ENCODE results near the gene RBCK1.
"Not testable (repeated sequence)": the region's sequence is repeated elsewhere in the genome, so short reads cannot be mapped to it uniquely, and the experiment has no call there.

RBCK1 gene

DNA sequence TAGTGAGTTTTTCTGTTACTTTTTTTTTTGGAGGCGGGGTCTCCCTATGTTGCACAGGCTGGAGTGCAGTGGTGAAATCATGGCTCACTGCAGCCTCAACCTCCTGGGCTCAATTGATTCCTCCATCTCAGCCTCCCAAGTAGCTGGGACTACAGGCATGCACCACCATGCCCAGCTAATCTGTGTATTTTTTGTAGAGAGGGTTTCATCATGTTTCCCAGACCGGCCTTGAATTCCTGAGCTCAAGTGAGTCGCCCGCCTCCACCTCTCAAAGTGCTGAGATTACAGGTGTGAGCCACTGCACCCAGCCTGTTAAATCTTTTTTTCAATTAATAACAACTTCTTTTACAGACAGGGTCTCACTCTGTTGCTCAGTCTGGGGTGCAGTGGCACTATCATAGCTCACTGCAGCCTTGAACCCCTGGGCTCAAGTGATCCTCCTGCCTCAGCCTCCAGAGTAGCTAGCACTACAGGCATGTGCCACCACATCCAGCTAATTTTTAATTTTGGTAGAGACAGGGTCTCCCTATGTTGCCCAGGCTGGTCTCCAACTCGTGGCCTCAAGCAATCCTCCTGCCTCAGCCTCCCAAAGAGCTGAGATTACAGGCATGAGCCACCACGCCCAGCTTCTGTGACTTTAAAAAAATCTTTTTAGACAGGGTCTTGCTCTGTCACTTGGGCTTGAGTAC lies 68.6 kb downstream of the RBCK1 start:
- H3K36me3 ChIP-seq (ENCODE audit: insufficient read depth, low read depth, low read length): peaks cover 60% of the 10 kb centered on the region
- not testable (repeated sequence) for H3K27ac ChIP-seq (ENCODE audit: low read length)
- peaks cover 15% of the 10 kb centered on the region; the same call in 1 of the 2 replicates for H3K9me3 ChIP-seq (ENCODE audit: insufficient read depth, low read depth, low read length)

DNA sequence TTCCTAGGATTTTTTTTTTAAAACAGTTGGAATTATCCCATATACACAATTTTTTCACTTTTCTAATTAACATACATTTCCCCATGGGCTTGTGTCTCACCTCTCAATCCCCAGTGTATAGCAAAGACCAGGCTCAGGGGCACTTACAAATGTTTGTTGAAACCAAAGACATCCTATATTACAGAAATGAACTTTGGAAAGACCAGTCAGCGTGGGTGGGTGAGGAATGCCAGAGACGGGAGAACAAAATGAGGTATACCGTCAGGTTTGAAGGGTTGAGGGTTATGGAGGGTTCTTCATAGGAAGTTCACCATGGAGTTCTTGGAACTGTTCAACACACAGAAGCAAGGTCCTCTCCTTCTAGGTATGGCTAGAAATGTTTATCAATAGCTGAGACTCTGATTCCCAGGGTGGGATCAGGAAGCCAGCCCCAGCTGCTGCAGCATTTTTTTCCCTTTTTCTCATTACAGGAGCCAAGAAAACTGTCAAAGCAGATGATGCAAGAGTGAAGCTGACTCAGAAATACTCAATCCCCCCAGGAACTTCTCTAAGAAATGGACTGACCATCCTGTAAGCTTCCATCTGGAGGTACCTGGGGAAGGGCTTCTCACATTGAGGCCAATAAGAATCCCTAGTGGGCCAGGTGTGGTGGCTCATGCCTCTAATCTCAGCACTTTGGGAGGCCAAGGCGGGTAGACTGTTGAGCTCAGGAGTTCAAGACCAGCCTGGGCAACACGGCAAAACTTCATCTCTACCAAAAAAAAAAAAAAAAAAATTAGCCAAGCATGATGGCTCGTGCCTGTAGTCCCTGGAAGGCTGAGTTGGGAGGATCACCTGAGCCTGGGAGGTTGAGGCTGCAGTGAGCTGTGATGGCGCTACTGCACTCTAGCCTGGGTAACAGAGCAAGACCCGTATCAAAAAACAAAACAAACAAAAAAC lies 70.2 kb downstream of the RBCK1 start:
- H3K27ac ChIP-seq (ENCODE audit: low read length): no peak overlapping the region
- no peaks in the 10 kb centered on the region for H3K27me3 ChIP-seq (ENCODE audit: insufficient read depth, low read length)
- H3K36me3 ChIP-seq (ENCODE audit: insufficient read depth, low read depth, low read length): peaks cover 74% of the 10 kb centered on the region
- H3K4me3 ChIP-seq (ENCODE audit: low read length): no peak overlapping the region
- no peaks in the 10 kb centered on the region for H3K4me1 ChIP-seq (ENCODE audit: insufficient read depth, low read length)
- no peak overlapping the region for H3K9ac ChIP-seq (ENCODE audit: low read depth, low read length)
- H3K9me3 ChIP-seq (ENCODE audit: insufficient read depth, low read depth, low read length): 0 out of 2 replicates have a peak, but pooled peaks cover 1% of the 10 kb centered on the region

More for the DNA sequence above, 68.6 kb downstream of the RBCK1 start:
- H3K4me3 ChIP-seq (ENCODE audit: low read length); H3K27me3 ChIP-seq (ENCODE audit: insufficient read depth, low read length); H3K4me1 ChIP-seq (ENCODE audit: insufficient read depth, low read length); H3K9ac ChIP-seq (ENCODE audit: low read depth, low read length): not testable (repeated sequence)

DNA sequence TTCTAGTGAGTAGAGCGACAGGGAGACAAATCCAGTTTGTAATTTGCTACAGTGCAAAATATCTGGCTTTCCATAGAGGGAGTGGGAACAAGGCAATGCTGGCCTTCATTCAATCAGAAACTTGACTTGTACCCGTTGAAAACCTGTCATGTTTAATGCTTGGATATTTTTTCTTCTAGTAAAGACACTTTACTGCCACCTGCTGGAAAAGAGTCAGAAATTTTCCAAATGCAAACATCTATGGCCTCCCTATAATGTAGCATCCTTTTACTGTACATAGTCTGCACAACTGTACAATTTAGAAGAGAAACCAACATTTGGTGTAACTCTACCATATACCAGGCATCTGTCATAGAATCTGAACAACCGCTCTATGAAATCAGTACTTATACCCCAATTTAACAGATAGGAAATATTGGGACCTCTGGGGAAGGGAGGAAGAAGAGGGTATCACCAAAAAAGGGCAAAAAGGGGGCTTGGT lies 70.9 kb downstream of the RBCK1 start:
- Histone ChIP-seq H3K9ac (ENCODE audit: low read depth, low read length) (no peak overlapping the region), H3K27ac (ENCODE audit: low read length) (no peak overlapping the region), H3K4me1 (ENCODE audit: insufficient read depth, low read length) (no peaks in the 10 kb centered on the region), H3K4me3 (ENCODE audit: low read length) (no peak overlapping the region), H3K36me3 (ENCODE audit: insufficient read depth, low read depth, low read length) (peaks cover 75% of the 10 kb centered on the region), H3K27me3 (ENCODE audit: insufficient read depth, low read length) (no peaks in the 10 kb centered on the region), H3K9me3 (ENCODE audit: insufficient read depth, low read depth, low read length) (no peaks in the 10 kb centered on the region)

DNA sequence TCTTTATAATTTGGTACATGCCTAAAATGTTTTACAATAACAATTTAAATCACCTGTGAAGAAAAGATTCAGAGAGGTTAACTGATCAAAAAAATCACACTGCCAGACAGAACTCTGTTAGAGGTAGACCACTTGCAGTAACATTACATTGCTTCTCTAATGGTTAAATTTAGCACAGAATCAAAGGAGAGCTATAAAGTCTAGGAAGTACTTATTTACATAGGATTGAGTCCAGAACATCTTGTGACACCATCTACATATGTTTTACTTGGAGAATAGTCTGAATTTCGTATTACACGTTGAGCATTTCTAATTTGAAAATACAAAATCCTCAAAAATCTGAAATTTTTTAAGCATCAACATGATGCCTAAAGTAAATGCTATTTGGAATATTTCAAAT lies 71.4 kb downstream of the RBCK1 start:
- H3K27me3 ChIP-seq (ENCODE audit: insufficient read depth, low read length): no peaks in the 10 kb centered on the region
- no peak overlapping the region for H3K4me3 ChIP-seq (ENCODE audit: low read length)
- H3K27ac ChIP-seq (ENCODE audit: low read length): no peak overlapping the region
- H3K9ac ChIP-seq (ENCODE audit: low read depth, low read length): no peak overlapping the region
- no peaks in the 10 kb centered on the region for H3K9me3 ChIP-seq (ENCODE audit: insufficient read depth, low read depth, low read length)
- no peaks in the 10 kb centered on the region for H3K4me1 ChIP-seq (ENCODE audit: insufficient read depth, low read length)
- peaks cover 80% of the 10 kb centered on the region for H3K36me3 ChIP-seq (ENCODE audit: insufficient read depth, low read depth, low read length)

DNA sequence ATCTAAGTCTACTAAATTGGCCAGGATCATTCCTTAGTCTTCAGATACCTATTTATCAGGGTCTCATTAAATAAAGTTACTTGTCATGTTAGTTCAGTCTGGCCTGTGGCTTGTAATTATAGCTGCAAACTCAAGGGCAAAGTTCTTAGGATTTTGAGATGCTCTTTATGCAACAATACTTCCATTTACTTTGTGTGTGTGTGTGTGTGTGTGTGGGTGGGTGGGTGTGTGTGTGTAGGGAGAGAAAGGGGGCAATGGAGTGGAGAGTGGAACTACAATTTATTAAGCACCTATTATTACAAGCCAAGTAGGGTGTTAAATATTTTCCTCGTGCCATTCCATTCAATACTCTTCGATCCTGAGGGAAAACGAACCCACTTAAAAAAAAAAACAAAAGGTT lies 71.9 kb downstream of the RBCK1 start:
- Histone ChIP-seq H3K36me3 (ENCODE audit: insufficient read depth, low read depth, low read length) (peaks cover 85% of the 10 kb centered on the region), H3K4me1 (ENCODE audit: insufficient read depth, low read length) (no peaks in the 10 kb centered on the region), H3K27me3 (ENCODE audit: insufficient read depth, low read length) (no peaks in the 10 kb centered on the region), H3K9ac (ENCODE audit: low read depth, low read length) (no peak overlapping the region), H3K9me3 (ENCODE audit: insufficient read depth, low read depth, low read length) (no peaks in the 10 kb centered on the region), H3K4me3 (ENCODE audit: low read length) (no peak overlapping the region), H3K27ac (ENCODE audit: low read length) (no peak overlapping the region)

DNA sequence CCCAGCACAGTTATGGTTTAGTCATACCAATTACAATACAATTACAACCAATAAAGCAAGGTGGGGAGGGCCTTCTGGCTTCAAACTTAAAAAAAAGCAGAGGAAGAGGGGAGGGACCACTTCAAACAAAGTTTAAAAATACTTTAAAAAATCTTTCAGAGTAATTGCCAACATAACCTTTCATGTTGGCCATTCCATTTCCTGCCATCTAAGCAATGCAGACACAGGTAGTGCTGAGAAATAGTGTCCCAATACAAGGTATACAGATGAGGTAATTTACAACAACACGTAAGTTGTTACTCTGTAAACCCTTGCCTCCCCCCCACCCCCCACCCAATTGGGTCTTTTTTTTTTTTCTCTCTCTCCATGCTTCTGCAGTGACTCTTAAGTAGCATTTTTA lies 73.1 kb downstream of the RBCK1 start:
- no peak overlapping the region for H3K4me3 ChIP-seq (ENCODE audit: low read length)
- H3K4me1 ChIP-seq (ENCODE audit: insufficient read depth, low read length): no peaks in the 10 kb centered on the region
- peaks cover 90% of the 10 kb centered on the region for H3K36me3 ChIP-seq (ENCODE audit: insufficient read depth, low read depth, low read length)
- H3K9ac ChIP-seq (ENCODE audit: low read depth, low read length): no peak overlapping the region
- H3K27ac ChIP-seq (ENCODE audit: low read length): no peak overlapping the region
- no peaks in the 10 kb centered on the region for H3K27me3 ChIP-seq (ENCODE audit: insufficient read depth, low read length)
- H3K9me3 ChIP-seq (ENCODE audit: insufficient read depth, low read depth, low read length): no peaks in the 10 kb centered on the region

Measured in iPS-20b (cell line).